Endothelial cell of umbilical vein (primary cell): ENCODE data around the gene PASK. TPM values are rescaled to one million over a fixed set of nuclear protein-coding genes. Genes with fewer than 3 reads are reported as not detected.

Experiments
- BruUV-seq: library from RNA; stranded (reverse); fragments of 400-500 nt; replicated peaks from 2 replicates; lab custom pipeline; 2021; lab: Mats Ljungman, UMichigan
- CTCF ChIA-PET: fragments of 300-600, 350-600 bp; sonication (Branson Sonifier 250); formaldehyde crosslinking; loops from one replicate; lab custom pipeline; 2021; ENCODE audit warnings: antibody characterized with exemption, inconsistent platforms; lab: Charles Lee
- POLR2A ChIA-PET: fragments of 300-600, 350-600 bp; sonication (Branson Sonifier 250); formaldehyde crosslinking; loops from one replicate; lab custom pipeline; 2021; ENCODE audit warnings: antibody characterized with exemption, inconsistent platforms; lab: Charles Lee
- DNase-seq: peaks from one replicate; pipeline ENCODE4 v3.0.0-alpha.2; 2011; ENCODE audit warnings: low read depth, low spot score
- FAIRE-seq: peaks from 2 replicates; lab custom pipeline; 2011; peaks lifted over from hg19 to GRCh38; lab: Jason Lieb, UNC
- H2AFZ ChIP-seq: 2 replicates; pipeline ENCODE4 v1.6.0; 2012; ENCODE audit warnings: low read depth, low read length, control low read depth, inconsistent platforms
- H3K27ac ChIP-seq: 2 replicates; pipeline ENCODE4 v1.5.1; 2011; ENCODE audit warnings: low read depth, mild to moderate bottlenecking, control low read depth, low read length, moderate library complexity; ENCODE audit not compliant: insufficient read depth
- H3K27me3 ChIP-seq, 2 experiments: 2 replicates each; pipeline versions ENCODE4 v1.6.0 to v1.6.1; 2011; ENCODE audit warnings: low read length in 2 of 2, mixed read lengths in 1 of 2; ENCODE audit not compliant: control insufficient read depth in 2 of 2, insufficient read depth in 2 of 2
- H3K36me3 ChIP-seq, 2 experiments: 2 replicates in 1 of 2; 3 replicates in 1 of 2; pipeline ENCODE4 v1.5.1; 2011; ENCODE audit warnings: low read length in 2 of 2, mild to moderate bottlenecking in 1 of 2, moderate library complexity in 1 of 2; ENCODE audit not compliant: control insufficient read depth in 2 of 2, insufficient read depth in 2 of 2; ENCODE audit errors: extremely low read depth in 1 of 2
- H3K4me1 ChIP-seq: 3 replicates; pipeline ENCODE4 v1.5.1; 2011; ENCODE audit warnings: mild to moderate bottlenecking, low read length; ENCODE audit not compliant: control insufficient read depth, insufficient read depth; ENCODE audit errors: extremely low read depth
- H3K4me2 ChIP-seq: 2 replicates; pipeline ENCODE4 v1.6.1; 2011; ENCODE audit warnings: low read length, control low read depth, mixed read lengths; ENCODE audit not compliant: insufficient read depth
- H3K4me3 ChIP-seq, 3 experiments: fragments of 200-600 bp in 1 of 3; sonication (generic), shearing (Covaris generic) in 1 of 3; replicated peaks in 1 of 3; 2 replicates each; pipeline ENCODE4 v1.5.1; 2011 to 2016; ENCODE audit warnings: control low read depth in 3 of 3, low read length in 3 of 3, mild to moderate bottlenecking in 2 of 3, inconsistent platforms in 1 of 3, low read depth in 1 of 3, moderate library complexity in 1 of 3; ENCODE audit not compliant: insufficient read depth in 1 of 3
- H3K79me2 ChIP-seq: 2 replicates; pipeline ENCODE4 v1.6.0; 2012; ENCODE audit warnings: low read length, inconsistent platforms; ENCODE audit not compliant: control insufficient read depth, insufficient read depth
- H3K9ac ChIP-seq: replicated peaks from 2 replicates; pipeline ENCODE3; 2011; ENCODE audit warnings: low read length, control low read depth; ENCODE audit not compliant: insufficient read depth; ENCODE audit errors: extremely low read depth
- H3K9me1 ChIP-seq: replicated peaks from 3 replicates; pipeline ENCODE4 v1.6.0; 2011; ENCODE audit warnings: mild to moderate bottlenecking, low read length; ENCODE audit not compliant: control insufficient read depth, insufficient read depth; ENCODE audit errors: extremely low read depth
- H3K9me3 ChIP-seq: replicated peaks from 2 replicates; pipeline ENCODE4 v1.5.1; 2012; ENCODE audit warnings: low read length, inconsistent platforms; ENCODE audit not compliant: control insufficient read depth, insufficient read depth
- H4K20me1 ChIP-seq: replicated peaks from 2 replicates; pipeline ENCODE3; 2011; ENCODE audit warnings: mild to moderate bottlenecking, low read length; ENCODE audit not compliant: control insufficient read depth, insufficient read depth; ENCODE audit errors: extremely low read depth
- EZH2 ChIP-seq: IDR thresholded peaks from 2 replicates; pipeline ENCODE4 v1.6.1; 2012; ENCODE audit warnings: borderline replicate concordance, low read depth, mild to moderate bottlenecking, moderate library complexity, low read length, inconsistent platforms; ENCODE audit not compliant: severe bottlenecking
- FOS ChIP-seq: IDR thresholded peaks from 2 replicates; pipeline ENCODE4 v1.6.1; 2011; ENCODE audit warnings: mild to moderate bottlenecking, low read length, moderate library complexity, borderline replicate concordance; ENCODE audit not compliant: insufficient read depth
- GATA2 ChIP-seq: IDR thresholded peaks from 2 replicates; pipeline ENCODE4 v1.7.0; 2011; ENCODE audit warnings: low read depth, mild to moderate bottlenecking, moderate library complexity, mixed read lengths, low read length; ENCODE audit not compliant: insufficient read length, insufficient read depth
- JUN ChIP-seq: IDR thresholded peaks from 2 replicates; pipeline ENCODE4 v1.6.1; 2011; ENCODE audit warnings: borderline replicate concordance, low read depth; ENCODE audit not compliant: insufficient read length, insufficient read depth
- MYC ChIP-seq: IDR thresholded peaks from one replicate; pipeline ENCODE4 v1.6.1; 2011; ENCODE audit warnings: mild to moderate bottlenecking, low read depth, low read length
- POLR2A ChIP-seq: IDR thresholded peaks from 2 replicates; pipeline ENCODE4 v1.6.1; 2012; ENCODE audit warnings: low read depth, mild to moderate bottlenecking, control low read depth, low read length
- POLR2AphosphoS5 ChIP-seq: IDR thresholded peaks from 2 replicates; pipeline ENCODE4 v1.6.1; 2012; ENCODE audit warnings: low read depth, mild to moderate bottlenecking, control low read depth, low read length, moderate library complexity; ENCODE audit not compliant: insufficient read depth
- dilution Hi-C: fragments of 300-500 bp; cut with MboI; formaldehyde crosslinking; loops from one replicate; pipeline ENCODE4 v1.15.0; 2019; ENCODE audit warnings: low sequenced_read_pairs; ENCODE audit not compliant: extremely low pct_ligation_motif_present
- intact Hi-C: fragments of 100-400 bp; cut with micrococcal nuclease; formaldehyde crosslinking; loops from one replicate; pipeline ENCODE4 v1.10.0; 2022
- polyA plus RNA-seq, 4 experiments: library from polyadenylated mRNA; depleted of rRNA in 3 of 4; stranded (reverse) in 3 of 4; unstranded in 1 of 4; fragments of >200 nt; gene quantifications; 2 replicates each; pipeline versions ENCODE4 v1.2.1 to v1.2.3, GENCODE V29; 2011 to 2012; ENCODE audit warnings: missing spikeins in 1 of 4
- total RNA-seq: library from RNA; stranded (reverse); gene quantifications from 2 replicates; pipeline ENCODE4 v1.2.3, GENCODE V29; 2021
- TF ChIP-seq, protein P1 (sequence below), 2 donors: IDR thresholded peaks; 1 replicate in 1 of 2; 2 replicates in 1 of 2; pipeline ENCODE4 v1.5.1; 2011; ENCODE audit warnings: low read length in 2 of 2, mild to moderate bottlenecking in 2 of 2, moderate library complexity in 2 of 2, control low read depth in 1 of 2, inconsistent platforms in 1 of 2, low read depth in 1 of 2; ENCODE audit not compliant: insufficient read depth in 1 of 2; ENCODE audit errors: extremely low read depth in 1 of 2
- TF ChIP-seq, protein P2 (sequence below): IDR thresholded peaks from 2 replicates; pipeline ENCODE4 v1.6.1; 2011; ENCODE audit not compliant: insufficient read depth, insufficient read length

PASK gene
- total and polyA plus RNA-seq, 2 donors (not counting 3 experiments of a cell fraction or from before 2014, with no cell fraction given) = 5.7 to 17.3 TPM

DNA sequence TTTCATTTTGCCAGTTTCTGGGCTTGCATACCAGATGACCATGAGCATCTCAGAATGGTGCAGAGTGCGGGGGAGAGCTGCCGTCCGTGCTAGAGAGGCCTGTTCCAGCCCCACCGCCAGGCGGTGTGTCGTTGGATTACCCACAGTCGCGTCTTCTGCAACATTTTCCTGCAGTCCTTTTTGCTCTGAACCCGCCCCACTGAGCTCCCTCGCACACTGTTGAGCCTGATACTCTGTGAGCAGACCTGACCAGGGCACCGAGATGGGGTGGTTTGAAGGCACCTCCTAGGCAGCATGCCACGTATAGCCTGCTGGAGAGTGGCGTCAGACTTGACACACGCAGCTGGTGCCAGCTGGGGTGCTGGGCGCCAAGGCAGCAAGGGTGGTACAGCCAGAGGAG lies 19.1 kb upstream of the PASK start:
- no peaks in the 10 kb centered on the region for H3K9me3 ChIP-seq
- POLR2A ChIA-PET = no interaction called here

More for the DNA sequence above, 19.1 kb upstream of the PASK start:
- intact Hi-C loops (no loop called here), dilution Hi-C loops (no loop called here)
- FAIRE-seq (no peak), DNase-seq (no peak)
- BruUV-seq = no TSS peak
- Histone ChIP-seq H3K9ac (no peak overlapping the region), H3K9me1 (no peaks in the 10 kb centered on the region), H3K27me3 (no peaks in the 10 kb centered on the region), H3K27ac (no peak overlapping the region), H4K20me1 (no peaks in the 10 kb centered on the region), H3K36me3 (peaks cover 0 to 29% of the 10 kb centered on the region in 2 experiments), H3K4me1 (no peaks in the 10 kb centered on the region), H3K4me2 (no peak overlapping the region), H3K79me2 (no peaks in the 10 kb centered on the region), H3K4me3 (no peak overlapping the region), H2AFZ (no peak overlapping the region)
- CTCF ChIA-PET = no interaction called here
- TF ChIP-seq, protein P1, sequence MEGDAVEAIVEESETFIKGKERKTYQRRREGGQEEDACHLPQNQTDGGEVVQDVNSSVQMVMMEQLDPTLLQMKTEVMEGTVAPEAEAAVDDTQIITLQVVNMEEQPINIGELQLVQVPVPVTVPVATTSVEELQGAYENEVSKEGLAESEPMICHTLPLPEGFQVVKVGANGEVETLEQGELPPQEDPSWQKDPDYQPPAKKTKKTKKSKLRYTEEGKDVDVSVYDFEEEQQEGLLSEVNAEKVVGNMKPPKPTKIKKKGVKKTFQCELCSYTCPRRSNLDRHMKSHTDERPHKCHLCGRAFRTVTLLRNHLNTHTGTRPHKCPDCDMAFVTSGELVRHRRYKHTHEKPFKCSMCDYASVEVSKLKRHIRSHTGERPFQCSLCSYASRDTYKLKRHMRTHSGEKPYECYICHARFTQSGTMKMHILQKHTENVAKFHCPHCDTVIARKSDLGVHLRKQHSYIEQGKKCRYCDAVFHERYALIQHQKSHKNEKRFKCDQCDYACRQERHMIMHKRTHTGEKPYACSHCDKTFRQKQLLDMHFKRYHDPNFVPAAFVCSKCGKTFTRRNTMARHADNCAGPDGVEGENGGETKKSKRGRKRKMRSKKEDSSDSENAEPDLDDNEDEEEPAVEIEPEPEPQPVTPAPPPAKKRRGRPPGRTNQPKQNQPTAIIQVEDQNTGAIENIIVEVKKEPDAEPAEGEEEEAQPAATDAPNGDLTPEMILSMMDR (IDR thresholded peaks at IDR 0.05; ENCODE audit: extremely low read depth in 1 of 2, insufficient read depth in 1 of 2, low read depth in 1 of 2, low read length in 2 of 2) = no peak
- TF ChIP-seq POLR2AphosphoS5 (no peak), MYC (no peak), EZH2 (no peak), GATA2 (no peak), JUN (no peak), POLR2A (no peak), FOS (no peak)
- TF ChIP-seq, protein P2, sequence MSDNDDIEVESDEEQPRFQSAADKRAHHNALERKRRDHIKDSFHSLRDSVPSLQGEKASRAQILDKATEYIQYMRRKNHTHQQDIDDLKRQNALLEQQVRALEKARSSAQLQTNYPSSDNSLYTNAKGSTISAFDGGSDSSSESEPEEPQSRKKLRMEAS = no peak
